Right kidney (tissue), 1 donor: ENCODE data around the gene BEST3.
"Not testable (repeated sequence)": the region's sequence is repeated elsewhere in the genome, so short reads cannot be mapped to it uniquely, and the experiment has no call there.

Source experiments
- DNase-seq: peaks from one replicate; pipeline ENCODE4 v3.0.0-alpha.2; 2016

The BEST3 gene

DNA sequence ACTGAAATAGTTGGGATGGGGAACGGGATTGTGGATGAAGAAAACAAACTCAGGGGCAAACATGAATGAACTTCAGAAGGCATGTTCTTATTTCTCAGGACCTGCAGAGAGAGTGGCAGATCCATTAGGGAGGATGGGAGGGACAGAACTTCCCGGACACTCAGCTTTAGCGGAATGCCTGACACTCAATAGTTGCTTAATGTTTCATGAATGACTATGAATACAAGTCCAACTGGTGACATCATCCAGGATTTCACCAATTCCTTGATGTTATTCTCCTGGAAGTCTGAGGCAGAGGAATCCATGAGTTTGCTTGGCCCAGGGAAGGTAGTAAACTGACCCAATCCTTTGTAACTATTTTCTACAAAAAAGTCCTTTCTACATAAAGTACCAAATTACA is 50.6 kb downstream of the BEST3 start:
- DNase-seq, result no peak

DNA sequence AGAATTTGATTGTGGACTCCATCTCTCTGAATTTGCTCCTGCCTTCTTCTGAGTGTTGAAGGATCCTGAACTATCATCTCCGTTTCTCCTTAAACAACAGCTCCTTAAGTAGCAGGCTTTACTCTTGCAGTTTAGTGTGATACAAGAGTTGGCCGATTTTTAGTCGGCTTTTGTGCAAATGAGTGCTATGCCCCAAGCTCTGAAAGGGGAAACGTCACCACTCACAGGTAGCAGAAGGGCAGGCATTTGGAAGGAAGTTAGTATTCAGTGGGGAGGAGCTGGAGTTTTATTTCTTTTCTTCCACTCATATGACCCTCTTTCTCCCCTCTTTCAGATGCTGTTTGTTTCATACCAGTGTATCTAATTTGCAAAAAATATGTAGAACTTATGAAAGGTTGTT is 51.9 kb downstream of the BEST3 start:
- no peak for DNase-seq

DNA sequence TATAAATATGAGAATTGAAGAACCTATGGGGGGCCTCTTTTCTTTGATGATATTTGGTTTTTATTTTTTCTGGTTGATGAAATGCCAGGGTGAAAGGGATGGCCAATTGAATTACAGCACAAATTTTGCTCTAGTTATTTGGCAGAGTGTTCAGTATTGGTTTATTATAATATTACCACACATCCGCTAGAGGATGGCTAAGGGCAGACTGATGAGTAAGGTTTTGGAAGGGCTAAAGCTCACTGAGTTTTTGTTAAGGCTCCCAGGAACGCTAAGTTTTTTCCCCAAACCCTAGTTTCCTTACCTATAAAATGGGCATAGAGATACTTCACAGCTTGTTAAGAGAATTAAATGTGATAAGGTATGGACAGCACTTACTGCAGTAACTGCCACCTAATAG is 54.1 kb downstream of the BEST3 start:
- no peak for DNase-seq

DNA sequence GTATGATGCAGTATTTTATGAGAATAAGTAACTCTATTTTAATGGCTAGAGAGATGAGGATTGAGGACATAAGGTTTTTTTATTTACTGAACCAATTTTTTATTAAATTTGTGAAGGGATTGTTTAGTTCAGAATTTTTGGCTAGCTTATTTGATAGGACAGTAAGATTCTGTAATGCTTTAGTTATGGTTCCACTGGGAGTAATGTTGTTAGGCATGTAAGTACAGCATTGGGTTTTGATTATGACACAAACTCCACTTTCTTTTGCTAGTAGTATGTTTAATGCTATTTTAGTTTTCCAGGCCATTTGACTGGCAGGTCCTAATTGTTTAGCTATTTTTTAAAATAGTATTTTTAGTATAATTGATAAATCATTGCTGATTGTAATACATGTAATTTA is 54.6 kb downstream of the BEST3 start:
- DNase-seq, result no peak

DNA sequence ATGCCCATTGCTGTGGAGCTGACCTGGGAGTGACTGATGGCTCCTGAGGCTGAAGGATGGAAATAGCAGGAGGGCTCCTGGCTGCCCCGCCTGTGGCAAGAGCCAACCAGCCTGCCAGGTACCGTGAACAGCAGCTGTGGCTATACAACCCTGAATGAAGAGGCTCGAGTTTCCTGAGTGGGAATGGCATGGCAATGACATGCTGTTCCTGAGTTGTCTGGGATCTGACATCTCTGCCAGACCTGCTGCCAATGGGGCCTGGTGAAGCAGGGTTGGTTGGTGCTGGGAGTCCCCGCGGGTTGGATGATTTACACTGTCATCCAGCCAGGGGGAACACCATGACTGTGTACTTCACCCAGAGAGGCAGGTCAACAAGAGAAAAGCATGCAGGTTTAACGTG is 56.6 kb downstream of the BEST3 start:
- DNase-seq, result no peak

DNA sequence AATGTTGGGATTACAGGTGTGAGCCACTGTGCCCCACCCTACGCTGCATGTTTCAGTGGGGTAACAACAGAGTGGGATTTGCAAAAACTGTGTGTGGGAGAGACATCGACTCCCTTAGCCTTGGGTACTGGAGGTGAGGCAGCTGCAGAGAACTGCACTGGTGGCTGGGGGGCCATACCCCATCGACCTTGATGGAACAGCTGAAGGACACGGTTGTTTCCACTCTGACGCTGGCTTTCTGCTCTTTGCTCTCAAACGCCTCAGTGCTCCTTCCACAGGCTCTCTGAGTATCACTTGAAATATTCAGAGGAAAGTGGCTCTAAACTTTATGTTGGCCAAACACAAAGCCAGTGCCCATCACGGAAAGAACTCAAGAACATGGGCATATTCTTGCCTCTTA is 57.6 kb downstream of the BEST3 start:
- no peak for DNase-seq

DNA sequence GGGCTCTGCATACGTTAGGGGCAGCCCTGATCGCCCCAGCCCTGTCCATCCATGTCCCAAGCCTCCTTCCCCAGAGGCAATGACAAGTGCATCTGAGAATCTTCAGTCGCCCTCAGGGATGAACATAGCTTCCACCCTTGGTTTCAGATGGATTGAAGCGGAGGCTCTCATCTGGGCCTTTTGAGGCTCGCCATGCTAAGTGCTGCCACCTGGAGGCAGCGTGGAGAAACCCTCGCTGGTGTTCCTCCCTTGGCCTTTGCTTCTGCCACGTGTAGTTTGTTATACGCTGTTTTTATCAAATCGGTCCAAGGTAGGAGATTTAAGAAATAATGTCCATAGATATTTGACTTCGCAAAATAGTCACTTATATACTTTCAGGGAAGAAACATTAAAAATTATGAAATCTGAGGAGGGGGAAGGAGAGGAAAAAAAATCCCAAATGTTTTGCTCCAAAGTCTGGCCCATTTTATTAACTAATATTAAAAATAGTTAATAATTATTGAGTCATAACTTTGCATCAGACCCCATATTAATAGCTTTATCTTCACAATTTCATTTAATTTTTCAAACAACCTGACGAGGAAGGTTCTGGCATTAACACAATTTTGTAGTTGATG is 59.6 kb downstream of the BEST3 start:
- DNase-seq, result peak; percentile 30

DNA sequence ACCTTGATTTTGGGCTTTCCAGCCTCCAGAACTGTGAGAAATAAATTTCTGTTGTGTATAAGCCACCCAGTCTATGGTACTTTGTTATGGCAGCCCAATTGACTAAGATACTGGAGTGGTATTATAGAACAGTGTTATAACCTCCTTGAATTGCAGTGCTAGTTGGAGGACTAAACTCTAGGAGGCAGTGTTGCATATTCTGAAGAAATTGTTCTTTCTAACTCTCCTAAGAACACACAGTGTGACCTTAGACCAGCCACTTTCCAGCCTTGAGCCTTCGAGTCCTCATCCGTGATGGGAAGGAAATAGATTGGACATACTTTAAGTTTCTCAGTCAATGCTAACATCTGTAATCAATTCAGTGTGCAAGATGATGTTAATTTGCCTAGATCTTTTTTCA is 66.0 kb downstream of the BEST3 start:
- DNase-seq, result no peak

DNA sequence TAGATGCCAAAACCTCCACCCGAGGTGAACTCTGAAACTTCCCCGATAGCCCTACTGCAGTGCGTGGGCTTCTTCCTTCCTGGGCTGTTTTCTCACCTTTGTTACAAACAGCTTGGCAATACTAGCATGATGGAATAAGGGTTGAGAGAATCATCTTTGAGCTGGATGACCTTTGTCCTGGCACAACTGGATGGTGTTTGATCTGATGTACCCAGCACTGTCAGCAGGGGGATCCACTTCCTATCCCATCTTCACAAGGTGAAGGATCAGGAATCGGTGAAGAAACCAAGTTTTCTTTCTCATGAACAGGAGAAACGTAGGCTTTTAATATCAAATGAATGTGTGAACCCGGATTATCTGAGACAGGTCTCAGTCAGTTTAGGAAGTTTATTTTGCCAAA is 68.9 kb downstream of the BEST3 start:
- no peak for DNase-seq

DNA sequence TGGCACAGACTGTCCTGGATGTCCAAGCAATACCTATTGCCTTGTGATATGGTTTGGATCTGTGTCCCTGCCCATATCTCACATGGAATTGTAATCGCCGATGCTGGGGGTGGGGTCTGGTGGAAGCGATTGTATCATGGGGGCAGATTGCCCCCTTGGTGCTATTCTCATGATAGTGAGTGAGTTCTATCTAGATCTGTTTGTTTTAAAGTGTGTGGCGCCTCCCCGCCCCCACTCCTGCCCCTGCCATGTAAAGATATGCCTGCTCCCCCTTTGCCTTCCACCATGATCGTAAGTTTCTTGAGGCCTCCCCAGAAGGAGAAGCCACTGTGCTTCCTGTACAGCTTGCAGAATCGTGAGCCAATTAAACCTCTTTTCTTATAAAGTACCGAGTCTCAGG is 71.6 kb downstream of the BEST3 start:
- DNase-seq, result no peak

DNA sequence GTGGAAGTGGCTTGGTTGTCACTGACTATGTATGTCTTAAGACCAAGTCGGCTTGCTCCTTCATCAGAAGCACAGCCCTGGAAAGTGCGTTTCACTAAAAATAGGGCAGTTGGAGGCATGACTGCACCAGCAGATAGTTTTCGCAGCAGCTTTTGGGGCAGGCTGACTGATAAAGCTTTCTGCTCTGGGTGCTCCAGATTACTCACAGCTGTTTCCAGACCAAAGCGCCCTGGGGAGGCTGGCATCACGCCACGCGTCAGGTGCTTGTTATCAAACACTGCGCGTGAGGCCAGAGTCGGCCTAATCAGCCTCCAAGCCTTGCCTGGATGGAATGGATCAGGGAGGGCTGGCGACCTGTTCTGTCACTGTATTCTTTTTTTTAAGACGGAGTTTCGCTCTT is 75.1 kb downstream of the BEST3 start:
- no peak for DNase-seq

DNA sequence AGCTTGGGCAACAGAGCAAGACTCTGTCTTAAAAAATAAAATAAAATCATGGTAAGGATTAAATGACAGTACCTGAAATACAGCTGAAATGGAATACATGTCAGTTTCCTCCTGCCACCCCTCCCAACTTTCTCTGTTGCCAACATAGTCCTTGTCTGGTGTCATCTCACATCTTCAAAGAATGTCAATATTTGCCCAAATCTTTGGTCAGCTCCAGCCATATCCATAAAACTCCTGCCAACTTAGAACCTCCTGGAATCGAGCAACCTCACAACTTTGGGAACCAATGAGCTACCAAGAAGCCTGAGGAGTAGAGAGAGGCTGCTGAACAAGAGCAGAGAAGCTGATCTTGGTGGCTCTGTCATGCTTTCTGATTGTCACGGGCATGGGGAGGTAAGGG is 77.6 kb downstream of the BEST3 start:
- DNase-seq, result no peak

DNA sequence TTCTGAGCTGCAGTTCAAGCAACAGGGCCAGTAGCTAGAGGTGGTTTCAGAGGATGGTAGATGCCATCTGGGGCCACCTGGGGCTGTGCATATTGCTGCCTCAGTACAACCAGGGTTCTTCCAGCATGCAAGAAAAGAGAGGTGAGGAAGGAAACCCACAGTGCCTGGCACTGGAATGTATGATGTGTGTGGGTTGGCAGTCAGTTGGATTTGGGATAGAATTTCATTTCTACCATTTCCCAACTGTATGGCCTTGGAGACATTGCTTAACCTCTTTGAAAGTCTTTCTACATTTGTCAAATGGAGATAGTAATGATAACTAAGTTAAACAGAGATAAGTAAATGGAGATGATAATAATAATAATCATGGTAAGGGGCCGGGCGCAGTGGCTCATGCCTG is 78.2 kb downstream of the BEST3 start:
- no peak for DNase-seq

DNA sequence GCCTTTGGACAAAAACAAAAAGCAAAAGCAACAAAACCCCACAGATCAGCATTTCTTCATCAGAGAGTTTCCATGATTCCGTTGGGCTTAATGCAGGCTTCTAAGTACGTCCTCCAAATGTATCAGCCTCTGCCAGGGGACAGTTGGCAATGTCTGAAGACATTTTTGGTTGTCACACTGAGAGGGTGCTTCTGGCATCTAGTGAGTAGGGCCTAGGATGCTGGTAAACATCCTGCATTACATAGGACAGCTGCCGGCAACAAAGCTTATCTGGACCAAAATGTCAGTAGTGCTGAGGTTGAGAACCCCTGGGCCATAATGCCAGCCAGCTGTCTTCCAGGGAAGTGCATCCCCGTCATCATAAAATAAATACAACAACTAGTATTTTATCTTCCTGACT is 79.0 kb downstream of the BEST3 start:
- DNase-seq, result no peak

DNA sequence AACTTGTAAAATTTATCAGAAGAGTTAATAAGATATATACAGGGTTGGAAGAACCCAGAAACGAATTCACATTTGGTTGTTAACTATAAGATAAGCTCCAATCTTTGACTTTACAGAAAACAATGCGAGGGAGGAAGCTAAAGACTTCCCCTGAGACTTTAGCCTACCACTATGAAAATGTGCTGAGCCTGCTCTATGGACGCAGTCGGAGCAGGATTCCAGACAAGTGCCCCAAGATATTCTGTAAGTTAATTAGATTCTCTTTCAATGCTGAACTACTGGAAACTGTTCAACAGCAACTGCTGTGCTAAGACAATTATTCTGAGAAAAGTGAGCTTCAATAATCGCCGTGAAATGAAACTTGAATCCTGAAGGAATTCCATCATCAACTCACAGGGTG is 80.1 kb downstream of the BEST3 start:
- DNase-seq, result no peak

DNA sequence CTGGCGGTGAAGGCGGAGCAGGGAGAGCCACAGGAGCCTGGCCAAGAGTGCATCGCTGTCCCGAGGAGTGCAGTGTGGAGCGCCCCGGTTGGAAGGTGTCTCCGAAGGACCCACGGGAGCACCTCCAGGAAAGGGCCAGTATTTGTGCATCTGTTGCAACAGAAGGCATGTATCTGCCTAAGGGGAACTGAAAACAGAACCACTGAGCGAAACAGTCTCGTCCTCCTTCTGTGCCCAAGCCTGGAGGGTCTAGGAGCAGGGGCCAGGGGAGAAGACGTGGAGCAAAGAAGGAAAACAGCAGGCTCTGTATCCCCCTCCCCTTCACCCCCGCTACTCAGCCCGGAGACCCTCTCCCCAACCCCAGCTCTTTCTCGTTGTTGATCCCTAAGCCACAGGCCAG is 83.1 kb downstream of the BEST3 start:
- DNase-seq, result no peak

DNA sequence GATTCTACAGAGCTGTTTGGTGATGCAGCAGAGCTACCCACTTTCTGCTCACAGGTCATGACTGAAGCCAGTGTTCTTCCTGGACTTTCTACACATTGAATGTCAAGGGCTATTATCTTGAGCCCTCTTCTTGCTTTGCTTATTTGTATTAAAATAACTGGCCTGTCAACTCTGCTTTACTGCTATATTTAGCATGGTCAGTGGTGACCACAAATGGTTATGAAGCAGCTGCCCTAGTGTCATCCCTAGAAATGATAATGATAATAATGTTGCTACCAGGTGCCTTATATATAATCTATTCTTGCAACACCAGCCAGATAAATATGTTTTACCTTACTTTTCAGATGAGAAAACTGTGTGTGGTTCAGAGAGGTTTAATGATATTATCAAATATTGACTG is 85.8 kb downstream of the BEST3 start:
- DNase-seq, result no peak

DNA sequence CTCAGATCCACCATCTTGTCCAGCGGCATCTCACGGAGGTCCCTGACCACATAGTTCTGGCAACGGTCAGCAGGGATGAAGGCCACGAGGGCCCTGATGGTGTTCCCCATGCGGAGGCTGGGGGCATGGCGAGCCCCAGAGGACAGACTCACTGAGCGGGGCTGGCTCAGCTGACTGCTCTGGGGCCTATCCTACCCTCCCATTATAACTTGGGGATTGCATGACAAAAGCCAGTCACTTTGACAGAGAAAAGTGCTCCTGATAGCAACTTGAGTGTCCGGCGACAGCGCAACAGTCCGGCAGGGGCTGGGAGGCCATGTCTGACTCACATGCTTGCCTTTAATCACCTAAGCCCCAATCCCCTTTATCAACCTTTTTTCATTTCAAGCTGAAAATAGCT is 88.4 kb downstream of the BEST3 start, which contains the start of gene LRRC10:
Gene LRRC10, minus strand, starts transcription at position 179 of the 400 bp plus-strand sequence. Its CDS starts 69 bp downstream, at position 110.
- DNase-seq, result no peak

DNA sequence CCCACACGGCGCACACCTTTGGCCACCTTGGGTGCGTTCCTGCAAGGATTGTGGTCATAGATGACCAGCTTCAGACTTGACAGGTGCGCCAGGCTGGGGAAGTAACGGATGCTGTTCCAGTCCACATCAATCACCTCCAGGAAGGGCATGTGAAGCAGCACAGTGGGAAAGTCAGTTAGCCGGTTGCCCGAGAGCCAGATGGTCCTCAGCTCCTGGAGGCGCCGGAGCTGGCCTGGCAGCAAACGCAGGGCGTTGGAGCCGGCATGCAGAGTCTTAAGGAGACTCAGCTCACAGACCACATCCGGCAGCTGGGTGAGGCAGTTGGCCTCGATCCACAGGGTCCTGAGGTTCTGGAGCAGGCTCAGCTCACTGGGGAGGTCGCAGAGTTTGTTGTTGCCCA is 89.0 kb downstream of the BEST3 start:
- no peak for DNase-seq

DNA sequence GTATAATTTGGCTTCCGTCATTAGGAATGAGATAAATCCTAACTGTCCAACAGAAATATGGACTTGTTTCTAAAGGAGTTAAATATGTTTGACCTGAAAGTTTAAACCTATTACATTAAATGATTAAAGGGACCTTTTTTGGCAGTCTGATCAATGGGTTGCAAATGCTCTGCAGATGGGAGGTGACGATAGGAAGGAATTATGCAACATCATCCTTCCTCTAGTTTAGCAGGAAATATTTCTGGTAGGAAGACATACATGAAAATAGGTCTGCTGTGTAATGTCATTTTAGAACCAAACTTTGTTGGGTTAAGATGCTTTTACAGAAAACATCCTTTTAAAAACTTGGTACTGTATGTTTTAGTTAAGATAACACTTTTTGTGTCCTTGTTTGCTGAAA is 91.0 kb downstream of the BEST3 start:
- no peak for DNase-seq

DNA sequence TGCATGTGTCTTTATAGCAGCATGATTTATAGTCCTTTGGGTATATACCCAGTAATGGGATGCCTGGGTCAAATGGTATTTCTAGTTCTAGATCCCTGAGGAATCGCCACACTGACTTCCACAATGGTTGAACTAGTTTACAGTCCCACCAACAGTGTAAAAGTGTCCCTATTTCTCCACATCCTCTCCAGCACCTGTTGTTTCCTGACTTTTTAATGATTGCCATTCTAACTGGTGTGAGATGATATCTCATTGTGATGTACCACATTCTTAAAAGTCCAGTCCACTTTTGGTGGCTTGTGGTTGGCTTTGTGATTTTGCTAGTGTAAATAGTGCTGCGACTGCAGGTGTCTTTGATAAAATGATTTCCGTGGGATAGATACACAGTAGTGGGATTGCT is 94.8 kb downstream of the BEST3 start:
- not testable (repeated sequence) for DNase-seq
